HG03095 (cell line): Measurements from ENCODE around the gene CTNNAL1.
"Not testable (repeated sequence)": the region's sequence is repeated elsewhere in the genome, so short reads cannot be mapped to it uniquely, and the experiment has no call there.

Source experiments
- ATAC-seq: cut with Tn5 transposase; IDR thresholded peaks from one replicate; pipeline ENCODE4 v1.9.1; 2021; ENCODE audit warnings: moderate library complexity; ENCODE audit not compliant: unreplicated experiment

CTNNAL1 gene

DNA sequence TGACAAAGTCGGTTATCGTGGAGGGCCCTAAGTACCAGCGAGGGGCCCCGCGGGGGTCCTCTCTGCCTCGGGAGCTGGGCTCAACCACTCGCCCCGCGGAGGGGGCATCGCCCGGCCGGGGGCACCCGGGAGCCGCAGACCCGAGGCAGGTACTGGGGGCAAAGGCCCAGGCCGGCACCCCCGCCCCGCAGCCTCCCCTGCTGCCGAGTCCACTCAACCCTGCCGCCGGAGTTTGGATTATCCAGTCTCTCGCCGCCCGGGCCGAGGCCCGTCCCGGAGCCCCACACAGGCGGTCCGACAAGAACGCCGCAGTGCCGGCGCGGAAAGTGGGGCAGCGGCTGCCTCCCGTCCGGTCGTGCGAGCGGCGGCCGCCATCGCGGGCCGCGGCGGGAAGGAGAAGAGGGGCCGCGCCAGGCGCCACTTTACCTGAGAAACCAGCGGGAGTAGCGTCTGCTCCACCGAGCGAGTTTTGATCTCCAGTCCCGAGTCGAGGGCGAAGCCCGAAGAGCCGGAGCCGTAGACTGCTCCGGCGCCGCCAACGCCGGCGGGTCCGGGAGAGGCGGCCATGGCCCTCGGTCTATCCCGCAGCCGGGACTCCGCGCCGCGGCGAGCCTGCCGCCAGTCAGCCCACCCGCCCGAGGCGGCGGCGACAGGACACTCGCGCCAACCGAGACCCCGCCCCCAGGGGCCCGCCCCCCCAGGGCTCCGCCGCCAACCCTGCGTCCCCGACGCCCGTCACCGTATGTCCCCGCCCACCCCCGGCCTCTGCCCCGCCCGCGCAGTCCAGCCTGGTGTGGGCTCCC is at the start of gene CTNNAL1:
Gene CTNNAL1, minus strand, starts transcription at position 624 of the 803 bp plus-strand sequence. Its CDS starts 57 bp downstream, at position 567.
- peak; percentile 66 for ATAC-seq

GRCh38 chr9:109062543-109062942 is 49.2 kb upstream of the CTNNAL1 start:
- no peak for ATAC-seq

DNA sequence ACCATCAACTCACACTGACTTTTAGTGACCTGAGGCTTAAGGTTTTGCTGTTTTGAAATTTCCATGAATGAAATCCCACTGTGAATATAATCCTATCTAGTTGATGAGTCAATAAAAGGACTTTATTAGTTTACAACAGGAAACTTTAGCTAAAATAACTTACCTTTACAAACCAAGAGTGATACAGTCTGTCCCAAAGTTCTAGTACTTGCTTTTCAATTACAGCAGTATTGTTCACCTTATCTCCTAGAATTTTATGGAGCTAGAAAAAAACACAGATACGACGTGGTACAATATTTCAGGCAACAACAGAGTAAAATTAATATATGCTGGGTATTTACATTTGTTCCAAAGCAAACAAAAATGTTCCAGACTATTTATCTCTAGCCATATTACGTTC is 46.9 kb upstream of the CTNNAL1 start:
- no peak for ATAC-seq

GRCh38 chr9:109053121-109053520 is 39.8 kb upstream of the CTNNAL1 start:
- not testable (repeated sequence) for ATAC-seq

GRCh38 chr9:109052416-109052815 is 39.1 kb upstream of the CTNNAL1 start:
- no peak for ATAC-seq

DNA sequence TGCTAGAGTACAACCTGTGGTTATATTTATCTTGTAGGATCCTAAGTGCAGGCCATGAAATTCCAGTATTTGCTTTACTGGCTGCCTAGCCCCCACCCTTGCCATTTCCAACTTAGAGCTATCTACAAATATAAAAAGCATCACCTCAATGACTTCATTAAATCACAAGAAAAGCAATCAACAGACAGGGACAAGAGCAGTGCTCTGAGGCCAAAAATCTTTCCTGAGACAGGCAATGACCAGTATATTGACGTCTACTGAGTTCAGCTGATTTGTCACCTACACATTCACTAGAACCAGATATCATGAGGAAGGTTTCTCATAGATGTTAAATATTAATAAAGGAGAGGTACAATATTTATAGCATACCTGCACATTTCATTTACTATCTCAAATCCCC is 38.4 kb upstream of the CTNNAL1 start:
- no peak for ATAC-seq

GRCh38 chr9:109050444-109050843 is 37.1 kb upstream of the CTNNAL1 start:
- ATAC-seq, result no peak

GRCh38 chr9:109048822-109049221 is 35.5 kb upstream of the CTNNAL1 start:
- no peak for ATAC-seq

DNA sequence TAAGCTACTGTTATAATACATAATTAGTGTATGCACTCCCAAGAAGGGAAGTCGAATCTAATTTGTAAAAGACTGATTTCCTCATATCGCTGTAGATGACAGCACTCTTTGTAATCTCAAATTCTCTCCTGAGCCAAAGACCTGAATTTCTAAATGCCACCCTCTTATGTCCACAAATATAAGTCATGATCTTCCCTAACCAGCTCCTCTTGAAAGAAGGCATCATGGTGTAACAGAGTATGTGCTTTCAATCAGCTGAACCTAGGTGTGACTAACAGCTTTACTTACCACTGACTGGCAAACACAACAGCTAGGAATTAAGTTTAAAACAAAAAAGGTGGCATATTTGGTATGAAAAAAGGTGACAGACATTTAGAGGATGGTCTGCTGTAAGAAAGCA is 34.0 kb upstream of the CTNNAL1 start:
- no peak for ATAC-seq

- no peak for ATAC-seq
These were observed 33.0 kb upstream of the CTNNAL1 start for GRCh38 chr9:109046346-109046745.

- no peak for ATAC-seq
These were observed 30.3 kb upstream of the CTNNAL1 start for GRCh38 chr9:109043578-109043977.

- ATAC-seq, result no peak
These were observed 27.3 kb upstream of the CTNNAL1 start for GRCh38 chr9:109040571-109040970.

GRCh38 chr9:109039539-109039938 is 26.2 kb upstream of the CTNNAL1 start:
- ATAC-seq, result no peak

- ATAC-seq, result no peak
These were observed 24.8 kb upstream of the CTNNAL1 start for GRCh38 chr9:109037946-109038715.

GRCh38 chr9:109036744-109037680 is 23.7 kb upstream of the CTNNAL1 start:
- ATAC-seq, result no peak

- ATAC-seq, result no peak
These were observed 22.6 kb upstream of the CTNNAL1 start for GRCh38 chr9:109035684-109036423.

GRCh38 chr9:109033941-109034700 is 20.8 kb upstream of the CTNNAL1 start:
- no peak for ATAC-seq

- ATAC-seq, result no peak
These were observed 17.9 kb upstream of the CTNNAL1 start for GRCh38 chr9:109031241-109031640.

DNA sequence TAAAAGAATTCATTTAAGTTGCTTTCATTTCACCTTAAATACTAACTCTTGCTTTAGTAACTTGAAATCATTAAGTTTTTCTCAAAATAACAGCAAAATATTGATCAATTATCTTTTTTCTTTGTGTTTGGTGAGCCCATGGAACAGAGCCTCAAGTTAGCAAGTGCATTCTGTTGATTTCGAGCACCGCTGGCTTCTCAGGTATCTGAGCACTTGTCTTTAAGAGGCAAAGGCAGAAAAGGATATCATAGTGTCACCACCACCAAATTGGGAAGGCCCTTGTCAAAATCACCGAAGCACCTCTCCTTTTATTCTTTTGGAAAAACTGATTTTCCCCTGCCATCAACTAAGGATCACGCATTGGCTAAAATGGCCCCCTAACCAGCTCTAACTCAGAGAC is 17.1 kb upstream of the CTNNAL1 start:
- no peak for ATAC-seq

DNA sequence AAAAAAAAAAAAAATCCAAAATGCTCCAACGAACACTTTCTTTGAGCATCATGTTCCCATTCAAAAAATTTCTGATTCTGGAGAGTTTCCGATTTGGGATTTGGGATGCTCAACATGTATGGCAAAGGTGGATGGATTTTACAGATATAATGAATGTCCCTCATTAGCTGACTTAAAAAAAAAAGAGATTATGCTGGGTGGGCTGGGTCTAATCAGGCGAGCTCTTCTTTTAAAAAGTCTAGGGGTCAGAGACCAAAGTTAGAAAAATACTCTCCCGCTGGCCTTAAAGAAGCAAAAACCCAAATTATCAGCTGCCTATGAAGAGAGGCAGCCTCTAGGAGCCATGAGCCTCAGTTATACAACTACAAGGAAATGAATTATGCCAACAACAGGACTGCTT is 15.2 kb upstream of the CTNNAL1 start:
- no peak for ATAC-seq
